ENCODE results near the gene ATG14.
"Not testable (repeated sequence)": the region's sequence is repeated elsewhere in the genome, so short reads cannot be mapped to it uniquely, and the experiment has no call there.

Gene ATG14

GRCh38 chr14:55347748-55348147 lies 63.9 kb downstream of the ATG14 start:
- no peak for DNase-seq

- DNase-seq: no peak
These were observed 64.6 kb downstream of the ATG14 start for GRCh38 chr14:55347040-55347439.

GRCh38 chr14:55344582-55345163 lies 67.0 kb downstream of the ATG14 start:
- DNase-seq: not testable (repeated sequence)

DNA sequence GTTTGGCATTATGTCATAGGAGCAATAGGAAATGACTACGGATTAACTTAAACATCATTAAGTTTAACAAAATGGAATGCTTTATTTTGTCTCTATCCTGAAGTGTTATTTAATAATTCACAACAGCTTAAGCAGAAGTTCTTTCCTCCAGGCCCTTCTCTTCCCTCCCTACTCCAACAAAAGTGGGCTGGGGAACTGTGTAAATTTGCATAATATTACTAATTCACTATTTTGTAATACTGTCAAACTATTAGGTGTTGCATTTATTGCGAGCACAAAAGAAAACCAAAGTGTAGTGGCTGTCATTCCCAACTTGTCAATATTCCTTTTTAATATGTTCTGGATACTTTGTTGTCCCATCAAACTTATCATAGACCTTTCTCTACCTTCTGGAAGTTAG lies 69.8 kb downstream of the ATG14 start:
- DNase-seq: no peak

DNA sequence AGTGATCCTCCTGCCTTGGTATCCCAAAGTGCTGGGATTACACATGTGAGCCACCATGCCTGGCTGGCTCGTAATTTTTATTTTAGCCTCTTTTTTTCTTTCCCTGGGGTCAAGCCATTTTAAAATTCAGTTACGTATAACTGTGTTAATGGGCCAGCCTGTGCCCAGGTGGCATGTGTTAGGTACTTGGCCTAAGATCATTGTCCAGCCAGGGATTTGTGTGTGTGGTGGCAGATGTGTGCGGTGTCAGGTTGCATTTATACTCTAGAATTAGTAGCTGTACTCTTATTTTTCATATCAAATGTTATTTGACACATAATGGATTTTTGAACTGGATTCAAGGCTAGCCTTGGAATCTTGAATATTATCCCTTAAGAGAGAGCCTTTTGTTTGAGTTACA lies 71.1 kb downstream of the ATG14 start:
- DNase-seq: no peak

GRCh38 chr14:55339770-55340169 lies 71.9 kb downstream of the ATG14 start:
- DNase-seq: no peak

- DNase-seq: no peak
These were observed 74.9 kb downstream of the ATG14 start for GRCh38 chr14:55336691-55337090.

DNA sequence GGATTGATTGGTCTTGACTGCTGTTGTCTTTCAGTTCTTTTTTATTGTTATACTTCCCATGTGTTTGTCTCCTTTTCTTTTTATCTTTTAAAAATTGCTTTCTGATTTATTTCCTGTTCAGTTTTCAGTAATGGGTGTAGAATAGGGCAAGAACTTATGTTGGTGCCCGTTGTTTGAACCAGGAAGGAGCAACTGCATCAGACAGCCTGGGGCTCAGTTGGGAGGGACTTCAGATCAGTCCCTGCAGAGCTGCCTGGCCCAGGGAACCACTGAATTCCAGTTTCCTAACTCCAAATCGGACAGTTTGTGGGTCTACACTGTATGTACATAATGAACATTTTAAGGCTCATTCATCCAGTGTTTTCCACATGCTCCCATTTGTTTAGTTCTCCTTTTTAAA lies 75.5 kb downstream of the ATG14 start:
- no peak for DNase-seq

GRCh38 chr14:55333711-55334485 lies 77.7 kb downstream of the ATG14 start:
- no peak for DNase-seq

DNA sequence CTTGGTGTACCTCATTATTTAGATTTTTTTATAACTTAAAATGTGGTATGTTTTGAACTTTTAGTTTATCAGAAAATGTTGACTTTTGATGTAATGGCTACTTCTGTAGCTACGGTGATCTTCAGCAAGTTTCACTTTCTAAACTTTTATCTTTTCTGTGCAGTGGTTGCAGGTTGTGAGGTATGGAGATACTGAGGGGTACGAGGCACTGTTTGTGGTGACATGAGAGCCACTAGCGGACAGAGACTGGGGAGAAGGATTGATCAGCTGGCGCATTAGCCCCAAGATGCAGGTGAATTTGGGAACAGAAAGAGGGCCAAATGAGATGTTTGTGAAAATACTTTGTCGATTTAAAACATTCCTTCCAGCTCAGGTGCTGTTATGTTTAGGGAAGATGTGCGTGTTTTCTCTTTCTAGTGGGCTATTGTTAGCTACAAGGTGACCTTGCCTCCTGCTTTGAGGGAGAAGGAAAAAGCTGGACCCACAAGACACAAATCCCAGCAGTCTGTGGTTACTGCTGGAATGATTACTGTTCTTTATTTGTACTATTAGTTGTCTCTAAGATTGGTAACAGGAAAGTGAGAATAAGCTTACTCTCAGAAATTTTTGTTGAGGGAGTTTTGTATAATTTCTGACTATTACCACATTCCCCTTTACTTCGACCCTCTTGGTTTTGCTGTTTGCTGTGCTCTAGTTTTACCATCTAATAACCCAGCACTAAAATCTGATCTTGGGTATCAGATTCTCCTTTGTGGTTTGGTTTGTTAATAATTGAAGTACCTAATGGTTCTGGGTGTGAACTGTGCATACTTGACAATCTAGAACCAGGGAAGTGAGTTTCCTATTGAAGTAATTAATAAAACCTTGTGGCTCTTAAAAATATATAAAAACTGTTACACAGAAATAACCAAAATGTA lies 78.7 kb downstream of the ATG14 start:
- DNase-seq: no peak

GRCh38 chr14:55329999-55330710 lies 81.5 kb downstream of the ATG14 start:
- no peak for DNase-seq

DNA sequence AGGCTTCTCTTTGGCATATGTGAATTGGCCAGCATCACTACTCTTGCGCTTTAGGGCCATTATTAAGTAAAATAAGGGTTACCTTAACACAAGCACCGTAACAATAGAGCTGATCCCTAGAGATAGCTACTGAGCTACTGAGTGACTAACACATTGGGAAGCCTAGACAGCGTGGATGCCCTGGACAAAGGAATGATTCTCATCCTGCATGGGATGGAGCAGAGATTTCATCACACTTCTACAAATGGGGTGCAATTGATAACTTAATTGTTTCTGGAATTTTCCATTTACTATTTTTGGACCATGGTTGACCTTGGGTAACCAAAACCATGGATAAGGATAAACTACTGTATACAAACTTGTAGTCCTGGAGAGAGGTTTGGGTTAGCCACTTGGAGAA lies 83.3 kb downstream of the ATG14 start:
- no peak for DNase-seq

- DNase-seq: no peak
These were observed 84.5 kb downstream of the ATG14 start for GRCh38 chr14:55327179-55327578.

- DNase-seq: no peak
These were observed 86.8 kb downstream of the ATG14 start for GRCh38 chr14:55324812-55325211.

- no peak for DNase-seq
These were observed 87.7 kb downstream of the ATG14 start for GRCh38 chr14:55323910-55324309.

DNA sequence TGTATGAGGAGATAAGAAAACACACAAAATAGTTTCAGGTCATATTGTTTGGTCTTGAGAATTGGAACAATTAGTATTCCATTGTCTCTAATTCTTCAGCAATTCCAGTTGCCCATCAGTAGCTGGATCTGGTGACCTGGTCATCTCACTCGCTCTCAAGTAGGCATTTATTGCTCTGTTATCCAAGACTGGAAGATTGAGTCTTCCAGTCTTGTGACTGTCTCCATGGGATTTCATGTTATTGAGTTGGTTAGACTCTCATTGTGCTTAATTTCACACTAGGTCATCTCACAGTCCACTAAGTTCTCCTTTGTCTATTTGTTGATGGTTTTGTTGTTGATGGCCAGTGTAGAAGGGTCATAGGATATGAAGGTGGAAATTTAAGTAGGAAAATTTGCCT lies 92.9 kb downstream of the ATG14 start:
- DNase-seq: no peak

GRCh38 chr14:55317542-55318306 lies 93.9 kb downstream of the ATG14 start:
- DNase-seq: no peak

GRCh38 chr14:55316564-55316963 lies 95.1 kb downstream of the ATG14 start:
- no peak for DNase-seq
